GM12872 (cell line): ENCODE measurements around the gene FOXJ2.

Experiments used
- TF ChIP-seq, protein P1 (sequence below): IDR thresholded peaks from 3 replicates; pipeline ENCODE4 v1.5.1; 2011; ENCODE audit warnings: low read depth, mild to moderate bottlenecking, low read length, moderate library complexity; ENCODE audit not compliant: insufficient read depth

The FOXJ2 gene

DNA sequence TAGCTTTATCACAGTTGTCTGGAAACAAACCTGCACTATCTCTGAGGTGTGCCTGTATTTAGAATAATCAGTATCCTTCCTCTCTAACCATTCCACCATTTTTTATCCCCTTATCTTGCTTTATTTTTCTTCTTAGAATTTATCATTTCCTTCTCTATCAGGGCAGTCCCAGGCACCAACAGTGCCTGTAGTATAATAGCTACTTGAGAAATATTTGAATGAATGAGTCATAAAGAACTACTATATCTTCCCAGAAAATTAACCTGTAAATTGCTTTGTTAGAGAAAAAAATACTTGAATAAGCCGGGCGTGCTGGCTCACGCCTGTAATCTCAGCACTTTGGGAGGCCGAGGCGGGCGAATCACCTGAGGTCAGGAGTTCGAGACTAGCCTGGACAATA lies 21.2 kb upstream of the FOXJ2 start:
- TF ChIP-seq, protein P1, sequence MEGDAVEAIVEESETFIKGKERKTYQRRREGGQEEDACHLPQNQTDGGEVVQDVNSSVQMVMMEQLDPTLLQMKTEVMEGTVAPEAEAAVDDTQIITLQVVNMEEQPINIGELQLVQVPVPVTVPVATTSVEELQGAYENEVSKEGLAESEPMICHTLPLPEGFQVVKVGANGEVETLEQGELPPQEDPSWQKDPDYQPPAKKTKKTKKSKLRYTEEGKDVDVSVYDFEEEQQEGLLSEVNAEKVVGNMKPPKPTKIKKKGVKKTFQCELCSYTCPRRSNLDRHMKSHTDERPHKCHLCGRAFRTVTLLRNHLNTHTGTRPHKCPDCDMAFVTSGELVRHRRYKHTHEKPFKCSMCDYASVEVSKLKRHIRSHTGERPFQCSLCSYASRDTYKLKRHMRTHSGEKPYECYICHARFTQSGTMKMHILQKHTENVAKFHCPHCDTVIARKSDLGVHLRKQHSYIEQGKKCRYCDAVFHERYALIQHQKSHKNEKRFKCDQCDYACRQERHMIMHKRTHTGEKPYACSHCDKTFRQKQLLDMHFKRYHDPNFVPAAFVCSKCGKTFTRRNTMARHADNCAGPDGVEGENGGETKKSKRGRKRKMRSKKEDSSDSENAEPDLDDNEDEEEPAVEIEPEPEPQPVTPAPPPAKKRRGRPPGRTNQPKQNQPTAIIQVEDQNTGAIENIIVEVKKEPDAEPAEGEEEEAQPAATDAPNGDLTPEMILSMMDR: no peak

DNA sequence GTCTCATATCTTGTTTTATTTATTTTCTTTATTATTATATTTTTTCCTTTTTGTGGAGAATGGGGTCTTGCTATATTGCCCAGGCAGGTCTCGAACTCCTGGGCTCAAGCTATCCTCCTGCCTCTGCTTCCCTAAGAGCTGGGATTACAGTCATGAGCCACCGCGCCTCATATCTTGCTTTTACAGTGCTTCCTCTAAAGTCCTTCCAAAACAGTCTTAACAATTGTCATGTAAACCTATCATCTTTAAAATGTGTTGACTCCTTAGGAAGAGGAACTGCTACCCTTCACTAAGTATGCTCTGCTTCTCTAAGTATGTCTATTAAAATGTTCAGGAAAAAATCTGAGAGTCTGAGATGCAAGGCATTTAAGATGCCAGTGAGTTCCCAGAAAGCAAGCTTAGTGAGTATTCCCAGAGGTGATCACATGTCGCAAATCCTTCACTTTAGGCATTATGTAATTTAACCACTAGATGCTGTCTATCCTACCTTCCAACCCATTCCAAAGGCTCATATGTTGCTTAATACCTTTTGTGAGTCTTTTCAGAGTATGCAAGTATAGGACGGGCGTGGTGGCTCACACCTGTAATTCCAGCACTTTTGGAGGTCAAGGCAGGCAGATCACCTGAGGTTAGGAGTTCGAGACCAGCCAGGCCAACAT lies 19.7 kb upstream of the FOXJ2 start:
- TF ChIP-seq, protein P1: no peak

DNA sequence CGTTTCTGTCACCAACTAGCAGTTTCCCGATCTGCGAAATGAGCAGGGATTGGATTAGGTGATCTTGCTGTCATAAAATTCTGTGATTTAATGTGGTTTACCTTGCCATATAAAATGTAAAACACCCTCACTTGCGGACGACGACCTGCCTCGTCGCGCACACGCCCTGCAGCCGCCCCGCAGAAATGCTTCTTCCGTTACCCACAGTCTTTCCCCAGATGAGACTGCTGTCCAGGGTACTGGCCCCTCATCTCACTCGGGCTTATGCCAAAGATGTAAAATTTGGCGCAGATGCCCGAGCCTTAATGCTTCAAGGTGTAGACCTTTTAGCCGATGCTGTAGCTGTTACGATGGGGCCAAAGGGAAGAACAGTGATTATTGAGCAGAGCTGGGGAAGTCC lies 17.7 kb upstream of the FOXJ2 start:
- TF ChIP-seq, protein P1: no peak

DNA sequence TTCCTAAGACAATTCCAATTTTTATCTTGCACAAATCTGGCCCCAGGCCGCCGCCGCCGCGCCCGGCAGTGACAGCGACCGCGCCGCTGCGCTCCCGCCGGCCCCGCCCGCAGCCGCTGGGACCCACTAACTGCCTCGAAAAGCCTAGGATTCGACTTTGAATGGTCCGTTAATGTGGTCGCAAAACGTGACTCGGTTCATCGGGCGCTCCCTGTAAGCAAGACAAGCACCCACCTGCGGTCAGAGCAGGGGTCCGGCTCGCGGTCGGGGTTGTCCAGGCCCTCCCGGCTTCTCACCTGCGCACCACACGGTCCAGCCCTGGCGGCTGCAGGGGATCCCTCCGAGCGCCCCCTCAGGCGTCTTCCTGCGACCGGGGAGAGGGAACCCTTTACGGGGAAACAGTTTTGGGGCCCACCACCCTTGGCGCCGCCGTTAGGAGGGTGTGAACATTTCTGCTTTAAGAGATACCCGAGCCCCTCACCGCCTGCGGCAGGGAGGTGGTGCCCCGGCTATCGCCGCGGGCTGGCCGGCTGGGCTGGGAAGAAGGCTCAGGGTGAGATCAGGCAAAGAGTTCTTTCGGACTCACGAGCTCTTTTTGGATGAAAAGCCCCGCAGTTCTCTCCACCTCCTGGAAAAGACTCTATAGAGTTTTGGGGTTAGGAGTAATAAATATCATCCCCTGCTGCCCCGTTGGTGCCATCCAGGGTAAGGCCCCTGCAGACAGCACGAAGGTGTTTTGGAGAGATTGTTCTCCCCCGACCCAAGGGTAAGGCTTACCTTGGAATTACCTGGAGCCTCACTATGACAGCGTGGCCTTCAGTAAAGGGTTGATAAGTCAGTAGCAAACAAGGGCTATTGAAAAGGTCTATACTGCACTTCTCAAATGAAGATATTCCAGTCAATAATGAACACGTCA lies 13.6 kb upstream of the FOXJ2 start:
- TF ChIP-seq, protein P1: no peak

DNA sequence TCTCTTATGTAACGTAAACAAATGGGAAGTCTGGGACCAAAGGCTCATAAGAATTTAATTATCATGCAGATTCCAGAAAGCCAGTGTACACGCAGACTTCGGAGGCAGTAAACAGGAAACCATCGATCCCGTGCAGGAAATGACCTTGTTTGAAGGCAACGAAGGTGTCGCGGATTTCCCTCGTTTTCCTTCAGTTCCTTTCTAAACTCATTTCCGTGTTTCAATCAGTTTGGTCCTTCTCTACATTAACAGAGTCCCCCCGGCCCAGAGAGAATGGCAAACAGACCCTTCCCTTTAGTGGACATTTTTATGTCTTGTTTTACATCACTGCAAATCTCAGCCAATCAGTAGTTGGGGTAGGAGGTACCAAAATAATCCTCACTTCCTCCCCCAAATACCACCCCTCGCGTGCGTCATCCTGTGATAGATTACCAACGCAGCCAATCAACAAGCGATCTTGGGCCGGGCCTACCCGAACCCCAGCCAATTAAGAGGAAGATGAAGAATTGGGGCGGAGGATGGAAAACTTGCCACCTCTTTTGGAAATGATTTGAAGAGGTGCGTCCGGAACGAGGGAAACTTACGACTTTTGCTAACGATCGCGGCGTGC lies 6.1 kb upstream of the FOXJ2 start:
- TF ChIP-seq, protein P1: no peak

- TF ChIP-seq, protein P1: no peak
These were observed 4.7 kb upstream of the FOXJ2 start for GRCh38 chr12:8027856-8028255.

GRCh38 chr12:8028267-8028666 lies 4.2 kb upstream of the FOXJ2 start:
- TF ChIP-seq, protein P1: no peak
